Memory B cell (primary cell): Measurements from ENCODE around the gene SHC4.
A peak's percentile ranks its signal among the peaks of the same experiment; 100 is the strongest.

ENCODE experiments used
- ATAC-seq: fragments of 150-1000 bp; cut with Tn5 transposase; 2 replicates; pipeline ENCODE4 v1.10.0; 2021; ENCODE audit warnings: low read depth, mild to moderate bottlenecking, moderate library complexity
- DNase-seq, 2 donors: peaks; one replicate each; pipeline ENCODE4 v3.0.0; 2022; ENCODE audit warnings: low spot score in 2 of 2
- H3K27ac Mint-ChIP-seq: one replicate; pipeline ENCODE4 v1.8.0; 2022; ENCODE audit warnings: mild to moderate bottlenecking, moderate library complexity, mixed read lengths
- H3K27me3 Mint-ChIP-seq: one replicate; pipeline ENCODE4 v1.8.0; 2022; ENCODE audit warnings: mixed read lengths
- H3K36me3 Mint-ChIP-seq: one replicate; pipeline ENCODE4 v1.8.0; 2022; ENCODE audit warnings: mild to moderate bottlenecking, mixed read lengths
- H3K4me1 Mint-ChIP-seq: one replicate; pipeline ENCODE4 v1.8.0; 2022; ENCODE audit warnings: mixed read lengths
- H3K4me3 Mint-ChIP-seq: one replicate; pipeline ENCODE4 v1.8.0; 2022; ENCODE audit warnings: mild to moderate bottlenecking, moderate library complexity, mixed read lengths
- H3K9me3 Mint-ChIP-seq: one replicate; pipeline ENCODE4 v1.8.0; 2022; ENCODE audit warnings: mixed read lengths

The SHC4 gene

DNA sequence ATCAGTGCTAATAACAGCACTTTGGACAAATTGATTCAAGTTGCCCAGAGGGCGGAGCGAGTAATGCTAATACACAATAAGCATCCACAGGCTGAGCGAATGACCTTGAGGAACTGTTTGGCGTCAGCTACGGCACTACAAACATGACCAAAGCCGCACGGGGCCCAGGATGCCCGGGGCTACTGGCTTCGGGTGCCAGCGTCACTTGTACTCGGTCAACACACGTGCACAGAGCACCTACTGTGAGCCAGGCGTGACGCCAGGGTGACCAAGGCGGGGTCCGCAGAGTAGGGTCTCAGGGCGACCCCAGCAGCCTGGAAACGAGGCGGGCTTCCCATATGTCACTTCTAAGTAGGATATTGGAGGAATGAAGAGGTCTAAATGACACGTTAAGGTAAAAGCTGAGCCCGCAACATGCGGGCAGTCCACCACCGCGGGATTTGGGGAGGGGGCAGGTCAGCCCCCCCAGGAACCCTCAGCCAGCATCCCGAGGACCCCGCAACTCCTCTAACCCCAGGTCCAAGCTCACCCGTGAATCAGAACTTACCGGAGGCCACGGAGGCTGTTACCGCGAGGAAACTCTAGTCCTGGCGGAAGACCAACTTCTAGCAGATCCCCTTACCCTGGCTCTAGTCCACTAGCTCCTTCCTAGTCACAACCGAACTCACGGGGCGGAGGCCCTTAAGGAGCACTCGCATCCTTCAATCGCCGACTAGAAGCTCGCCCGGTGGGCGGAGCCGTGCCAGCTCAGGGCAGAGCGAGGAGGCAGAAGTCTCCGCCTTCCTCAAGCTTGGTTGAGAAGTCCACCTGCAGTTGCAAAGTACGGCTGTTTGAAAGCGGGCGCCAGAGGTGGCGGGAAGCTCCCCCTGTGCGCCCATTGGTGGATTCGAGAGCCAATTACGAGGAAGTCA is 153.1 kb downstream of the SHC4 start, which contains the start of gene CEP152:
TSS of gene CEP152 (minus strand) at position 656 of the 911 bp plus-strand sequence. CDS start 5,420 bp downstream, outside the sequence.
- H3K27me3 Mint-ChIP-seq = peaks cover 4% of the 10 kb centered on the region
- H3K4me3 Mint-ChIP-seq = peak within 1 kb of the TSS; percentile 96
- ATAC-seq (peak; percentile 92), DNase-seq (peak; percentile 95 to 96)
- H3K27ac Mint-ChIP-seq = peak within 1 kb of the TSS; percentile 84
- H3K4me1 Mint-ChIP-seq = peaks cover 26% of the 10 kb centered on the region
- H3K9me3 Mint-ChIP-seq = no peaks in the 10 kb centered on the region
- H3K36me3 Mint-ChIP-seq = no peaks in the 10 kb centered on the region

DNA sequence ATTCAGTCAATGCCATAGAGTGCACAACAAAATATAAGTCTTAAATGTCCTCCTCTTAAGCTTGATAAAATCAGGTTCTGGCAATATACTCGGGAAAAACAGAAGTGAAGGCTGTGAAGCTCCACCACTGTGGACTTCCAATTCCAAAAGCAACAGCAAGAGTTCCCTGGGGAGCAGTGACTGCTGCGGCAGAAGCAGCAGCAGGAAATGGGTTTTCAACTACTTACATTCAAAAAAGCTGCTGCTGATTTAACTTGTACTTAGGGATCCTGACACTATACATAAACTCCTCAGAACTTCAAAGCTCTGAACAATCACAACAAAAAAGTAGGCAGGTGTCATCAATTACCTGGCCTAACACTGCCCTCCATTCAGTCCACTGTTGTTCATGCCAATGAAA is 157.6 kb downstream of the SHC4 start:
- no peaks in the 10 kb centered on the region for H3K27me3 Mint-ChIP-seq
- H3K4me3 Mint-ChIP-seq = no peak overlapping the region
- H3K4me1 Mint-ChIP-seq = peaks cover 23% of the 10 kb centered on the region
- H3K36me3 Mint-ChIP-seq = peaks cover 10% of the 10 kb centered on the region
- DNase-seq (no peak), ATAC-seq (no peak)
- H3K27ac Mint-ChIP-seq = peak overlapping the region; percentile 68
- no peaks in the 10 kb centered on the region for H3K9me3 Mint-ChIP-seq

DNA sequence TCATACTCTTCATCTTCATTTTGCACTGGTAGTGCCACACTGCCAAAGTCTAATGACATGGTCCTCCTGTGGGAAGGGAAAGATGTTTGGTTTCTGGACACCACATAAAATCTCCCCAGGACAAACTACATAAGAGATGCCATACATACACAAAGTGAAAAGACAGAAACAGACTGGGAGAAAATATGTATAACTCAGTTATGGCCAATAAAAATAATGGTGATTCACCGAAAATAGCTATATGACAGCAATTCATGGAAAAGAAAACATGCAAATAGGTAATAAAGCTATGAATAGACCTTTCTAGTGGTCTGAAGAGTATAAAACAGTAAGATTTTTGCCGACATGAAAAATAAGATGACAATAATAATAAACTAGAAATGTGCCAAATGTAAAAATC is 158.1 kb downstream of the SHC4 start:
- no peak for ATAC-seq
- H3K4me1 Mint-ChIP-seq = peaks cover 24% of the 10 kb centered on the region
- no peak overlapping the region for H3K4me3 Mint-ChIP-seq
- H3K9me3 Mint-ChIP-seq = no peaks in the 10 kb centered on the region
- no peak overlapping the region for H3K27ac Mint-ChIP-seq
- peaks cover 10% of the 10 kb centered on the region for H3K36me3 Mint-ChIP-seq
- no peaks in the 10 kb centered on the region for H3K27me3 Mint-ChIP-seq
- no peak for DNase-seq

DNA sequence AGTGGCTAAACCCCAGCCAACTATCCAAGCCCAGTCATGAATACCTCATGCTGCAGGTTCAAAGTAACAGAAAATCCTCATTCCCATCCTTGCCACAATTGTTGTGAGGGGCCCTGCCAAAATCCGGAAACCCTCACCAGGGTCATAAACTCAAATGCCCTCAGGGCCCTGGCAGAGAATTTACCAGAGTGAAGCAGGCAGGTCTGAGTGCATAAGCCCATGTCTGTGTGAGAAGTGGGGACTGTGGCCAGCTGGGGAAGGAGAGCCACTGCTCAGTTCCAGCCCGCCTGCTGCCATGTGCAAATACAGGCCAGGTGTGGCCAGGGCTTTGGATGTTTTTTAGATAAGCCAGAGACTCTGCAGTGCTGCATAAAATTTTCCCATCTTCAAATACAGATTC is 159.8 kb downstream of the SHC4 start:
- Mint-ChIP-seq H3K9me3 (no peaks in the 10 kb centered on the region), H3K27me3 (no peaks in the 10 kb centered on the region), H3K4me1 (peaks cover 18% of the 10 kb centered on the region), H3K36me3 (peaks cover 10% of the 10 kb centered on the region), H3K27ac (no peak overlapping the region), H3K4me3 (no peak overlapping the region)
- no peak for DNase-seq
- no peak for ATAC-seq

DNA sequence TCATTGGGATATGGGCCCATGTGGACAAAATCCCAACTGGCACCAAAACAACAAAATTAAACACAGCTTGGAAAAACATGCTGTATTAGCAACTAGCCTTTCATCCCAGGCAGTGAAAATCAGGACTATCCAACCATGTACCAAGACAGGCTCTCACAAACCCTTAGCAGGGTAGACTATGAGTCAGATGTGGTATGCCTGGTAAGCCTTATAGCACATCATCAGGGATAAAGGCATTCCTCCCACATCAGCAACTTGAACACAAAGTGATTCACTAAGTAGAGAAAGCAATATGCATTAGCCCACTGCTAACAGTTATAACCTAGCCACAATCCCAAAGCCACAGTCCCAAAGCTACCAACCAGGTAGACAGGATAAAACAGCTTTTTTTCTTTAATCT is 160.9 kb downstream of the SHC4 start:
- Mint-ChIP-seq H3K36me3 (peaks cover 10% of the 10 kb centered on the region), H3K9me3 (no peaks in the 10 kb centered on the region), H3K4me1 (peaks cover 18% of the 10 kb centered on the region), H3K27me3 (no peaks in the 10 kb centered on the region), H3K4me3 (no peak overlapping the region), H3K27ac (no peak overlapping the region)
- ATAC-seq = no peak
- DNase-seq = no peak

DNA sequence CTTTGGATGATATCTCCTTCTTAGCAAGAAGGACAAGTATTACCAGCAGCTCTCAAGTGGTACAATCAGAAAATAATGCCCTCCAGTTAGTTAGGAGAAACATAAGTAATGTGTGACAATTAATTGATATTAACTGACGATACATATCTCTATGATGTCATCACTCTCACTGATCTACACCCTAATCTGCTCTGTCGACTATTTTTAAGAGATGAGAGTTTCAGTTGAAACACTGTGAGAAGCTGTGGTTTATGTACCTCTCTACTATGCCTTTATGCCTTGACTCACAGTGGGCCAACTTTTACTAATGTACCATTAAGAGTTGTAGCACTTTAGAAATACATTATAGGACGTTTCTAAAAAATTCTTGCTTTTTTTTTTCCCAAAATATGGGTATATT is 161.5 kb downstream of the SHC4 start:
- H3K4me3 Mint-ChIP-seq = no peak overlapping the region
- H3K27ac Mint-ChIP-seq = no peak overlapping the region
- peaks cover 18% of the 10 kb centered on the region for H3K4me1 Mint-ChIP-seq
- ATAC-seq = no peak
- no peak for DNase-seq
- H3K27me3 Mint-ChIP-seq = no peaks in the 10 kb centered on the region
- H3K36me3 Mint-ChIP-seq = peaks cover 13% of the 10 kb centered on the region
- H3K9me3 Mint-ChIP-seq = no peaks in the 10 kb centered on the region

DNA sequence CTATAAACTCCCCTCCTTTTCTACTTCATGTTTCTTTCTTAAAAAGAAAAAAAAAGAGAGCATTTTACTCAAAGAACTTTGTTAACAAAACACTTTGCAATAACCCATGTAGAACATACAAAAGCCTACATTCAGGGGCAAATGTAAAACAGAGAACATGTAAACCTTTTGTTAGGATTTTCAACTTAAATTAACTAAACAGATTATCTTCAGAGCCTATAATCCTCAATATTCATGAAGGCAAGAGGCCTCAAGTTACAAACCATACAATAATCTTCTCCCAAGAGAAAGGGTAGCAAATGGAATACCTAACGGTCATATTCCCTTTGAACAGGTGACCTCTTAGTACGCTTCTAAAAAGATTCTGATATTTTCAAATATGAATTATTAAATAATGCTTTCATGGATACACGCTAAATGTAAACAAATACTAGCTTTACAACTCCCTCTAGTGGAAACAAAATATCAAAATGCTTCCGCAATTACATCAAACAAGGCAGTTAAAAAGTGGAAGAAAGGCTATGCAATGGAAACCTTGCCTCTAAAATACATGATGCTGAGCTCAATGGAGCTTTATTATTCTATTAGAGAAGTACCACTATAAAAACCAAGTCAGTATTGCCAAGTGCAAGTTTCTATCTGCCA is 162.8 kb downstream of the SHC4 start:
- Mint-ChIP-seq H3K9me3 (no peaks in the 10 kb centered on the region), H3K36me3 (peaks cover 15% of the 10 kb centered on the region), H3K4me1 (peaks cover 7% of the 10 kb centered on the region), H3K4me3 (no peak overlapping the region), H3K27me3 (no peaks in the 10 kb centered on the region), H3K27ac (no peak overlapping the region)
- ATAC-seq (no peak), DNase-seq (no peak)

DNA sequence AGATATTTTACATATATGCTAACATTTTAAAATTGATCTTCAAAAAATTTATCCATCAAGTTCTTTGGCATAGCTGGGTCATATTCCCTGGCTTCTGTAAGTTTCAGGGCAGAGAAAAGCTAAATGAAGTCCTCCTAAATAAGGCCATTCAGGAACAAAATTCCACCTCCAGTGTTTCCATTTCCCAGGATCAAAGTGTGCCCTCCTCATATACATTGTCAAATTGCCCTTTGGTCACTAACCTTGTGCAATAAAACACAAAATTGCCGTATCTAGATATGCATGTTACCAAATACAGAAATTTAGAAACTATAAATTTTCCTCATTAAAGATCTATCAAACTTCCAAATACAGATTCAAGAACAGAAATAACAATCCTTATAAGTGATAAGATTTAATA is 163.5 kb downstream of the SHC4 start:
- Mint-ChIP-seq H3K4me1 (peaks cover 3% of the 10 kb centered on the region), H3K9me3 (no peaks in the 10 kb centered on the region), H3K4me3 (no peak overlapping the region), H3K27me3 (no peaks in the 10 kb centered on the region), H3K27ac (no peak overlapping the region), H3K36me3 (peaks cover 14% of the 10 kb centered on the region)
- ATAC-seq (no peak), DNase-seq (no peak)

DNA sequence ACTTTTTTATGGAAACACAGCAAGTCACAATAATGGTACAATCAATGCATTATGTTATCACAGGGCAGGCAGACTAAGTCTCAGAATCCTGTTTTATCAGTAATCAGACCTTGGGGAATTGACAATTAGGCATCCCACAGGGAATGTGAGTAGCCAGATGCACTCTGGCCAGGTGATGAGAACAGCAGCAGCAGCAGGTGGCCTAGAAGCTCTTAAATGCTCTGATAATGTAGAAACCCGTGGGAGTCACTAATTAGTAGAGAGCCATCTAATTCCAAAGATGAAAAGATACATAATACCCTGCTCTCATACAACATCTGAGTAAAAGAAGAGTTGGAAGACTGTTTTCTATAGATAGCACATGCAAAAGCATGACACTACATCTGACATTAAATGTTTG is 165.4 kb downstream of the SHC4 start:
- no peak for ATAC-seq
- no peak overlapping the region for H3K27ac Mint-ChIP-seq
- H3K4me3 Mint-ChIP-seq = no peak overlapping the region
- no peak for DNase-seq
- H3K4me1 Mint-ChIP-seq = peaks cover 10% of the 10 kb centered on the region
- H3K36me3 Mint-ChIP-seq = peaks cover 6% of the 10 kb centered on the region
- no peaks in the 10 kb centered on the region for H3K27me3 Mint-ChIP-seq
- no peaks in the 10 kb centered on the region for H3K9me3 Mint-ChIP-seq

DNA sequence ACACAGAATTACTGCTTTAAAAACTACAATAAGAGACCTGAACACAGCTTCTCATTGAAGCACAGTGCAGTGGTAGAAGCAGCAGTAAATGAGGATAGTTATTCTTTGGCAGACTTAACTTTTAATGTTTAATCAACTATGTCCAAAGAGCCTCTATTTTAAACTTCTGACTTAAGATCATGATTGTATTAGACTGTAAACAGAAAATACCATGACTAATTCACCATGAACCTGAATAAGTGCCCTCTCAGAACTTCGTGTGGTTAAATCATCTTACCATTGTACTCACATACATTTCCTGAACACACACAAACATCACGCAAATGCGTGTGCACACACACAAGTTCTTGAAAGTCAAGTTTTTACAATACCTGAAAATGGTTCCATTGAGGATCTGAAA is 166.8 kb downstream of the SHC4 start:
- ATAC-seq (no peak), DNase-seq (no peak)
- Mint-ChIP-seq H3K27ac (peak overlapping the region; percentile 25), H3K36me3 (peaks cover 11% of the 10 kb centered on the region), H3K4me1 (peaks cover 10% of the 10 kb centered on the region), H3K27me3 (no peaks in the 10 kb centered on the region), H3K4me3 (no peak overlapping the region), H3K9me3 (no peaks in the 10 kb centered on the region)

DNA sequence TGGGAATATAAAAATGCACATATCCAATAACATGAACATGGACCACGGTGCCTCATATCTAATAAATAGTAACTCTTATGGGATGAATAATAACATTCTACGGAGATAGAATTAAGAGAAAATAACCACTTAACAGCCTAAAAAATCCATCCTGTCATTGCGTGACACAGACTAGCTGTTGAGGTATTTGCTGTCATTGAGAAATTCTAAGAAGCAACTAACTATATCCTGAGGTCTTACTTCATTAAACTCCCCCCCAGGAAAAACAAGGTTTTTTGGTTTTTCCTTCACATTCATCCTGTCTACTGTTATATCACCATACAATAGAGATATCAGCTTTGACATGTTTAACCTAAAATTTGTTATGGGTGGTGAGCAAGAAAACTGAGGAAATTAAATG is 167.2 kb downstream of the SHC4 start:
- ATAC-seq = no peak
- H3K9me3 Mint-ChIP-seq = no peaks in the 10 kb centered on the region
- H3K27ac Mint-ChIP-seq = no peak overlapping the region
- H3K4me1 Mint-ChIP-seq = peaks cover 10% of the 10 kb centered on the region
- peaks cover 11% of the 10 kb centered on the region for H3K36me3 Mint-ChIP-seq
- no peak overlapping the region for H3K4me3 Mint-ChIP-seq
- DNase-seq = no peak
- no peaks in the 10 kb centered on the region for H3K27me3 Mint-ChIP-seq

DNA sequence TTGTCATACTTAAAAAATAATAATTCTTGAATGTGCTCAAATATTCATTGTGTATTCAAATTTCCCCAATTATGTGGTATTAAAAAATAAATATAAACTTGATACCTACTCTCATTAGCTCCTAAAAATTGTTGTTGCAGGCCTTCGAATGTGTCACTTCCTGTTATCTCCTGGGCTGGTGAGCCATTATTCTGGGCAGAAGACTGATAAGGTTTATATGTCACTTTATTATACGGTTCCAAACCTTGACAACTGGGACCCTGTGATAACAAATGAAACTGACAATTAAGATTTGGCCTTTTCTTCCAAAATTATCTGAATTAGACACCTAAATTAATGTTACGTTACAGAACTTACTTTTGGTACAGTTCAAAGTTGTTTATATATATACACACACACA is 167.8 kb downstream of the SHC4 start:
- H3K27ac Mint-ChIP-seq = no peak overlapping the region
- H3K4me3 Mint-ChIP-seq = no peak overlapping the region
- no peaks in the 10 kb centered on the region for H3K9me3 Mint-ChIP-seq
- DNase-seq = no peak
- H3K27me3 Mint-ChIP-seq = no peaks in the 10 kb centered on the region
- peaks cover 7% of the 10 kb centered on the region for H3K4me1 Mint-ChIP-seq
- H3K36me3 Mint-ChIP-seq = peaks cover 11% of the 10 kb centered on the region
- ATAC-seq = no peak

DNA sequence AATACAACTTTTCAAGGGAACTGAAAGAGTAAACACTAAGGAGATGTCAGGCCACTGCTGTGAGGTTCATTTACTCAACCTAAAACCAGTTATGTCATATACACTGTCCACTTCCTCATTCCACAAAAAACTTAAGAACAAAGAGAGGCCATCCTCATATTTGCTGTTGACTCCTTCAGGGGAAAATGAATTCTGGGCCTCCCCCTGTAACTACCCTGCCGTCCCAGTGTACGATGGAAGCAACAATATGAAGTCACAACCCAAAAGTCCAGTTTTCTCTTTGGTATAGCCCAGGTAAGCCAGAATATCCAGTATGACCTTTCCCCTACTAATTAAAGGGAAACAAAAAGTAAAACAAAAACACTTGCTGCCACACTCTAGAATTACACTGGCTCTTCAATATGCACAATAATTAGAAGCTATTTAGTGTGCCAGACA is 169.0 kb downstream of the SHC4 start:
- Mint-ChIP-seq H3K27ac (peak overlapping the region; percentile 97), H3K36me3 (peaks cover 16% of the 10 kb centered on the region), H3K4me1 (peaks cover 7% of the 10 kb centered on the region), H3K27me3 (no peaks in the 10 kb centered on the region), H3K4me3 (peak overlapping the region; percentile 79), H3K9me3 (no peaks in the 10 kb centered on the region)
- ATAC-seq = peak; percentile 94
- peak; percentile 7 to 19 for DNase-seq

DNA sequence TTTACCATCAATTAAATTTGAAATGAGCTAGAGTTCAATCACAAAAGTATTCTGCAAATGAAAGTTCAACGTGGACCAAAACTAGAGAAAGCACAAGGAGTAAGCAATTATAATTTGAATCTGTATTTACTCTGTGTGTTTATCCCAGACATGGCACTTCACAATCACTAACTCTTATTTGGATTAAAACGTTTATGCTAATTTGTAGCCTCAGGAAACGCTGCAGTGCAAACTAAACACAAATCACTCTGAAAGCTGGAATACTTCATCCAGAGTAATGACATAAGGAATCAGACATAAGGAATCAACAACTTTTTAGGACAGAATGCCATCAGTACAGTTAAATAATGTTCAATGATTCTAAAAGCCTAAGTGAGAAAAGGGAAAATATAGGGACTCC is 171.3 kb downstream of the SHC4 start:
- peaks cover 21% of the 10 kb centered on the region for H3K36me3 Mint-ChIP-seq
- H3K9me3 Mint-ChIP-seq = no peaks in the 10 kb centered on the region
- H3K27ac Mint-ChIP-seq = no peak overlapping the region
- no peaks in the 10 kb centered on the region for H3K27me3 Mint-ChIP-seq
- H3K4me3 Mint-ChIP-seq = no peak overlapping the region
- ATAC-seq (no peak), DNase-seq (no peak)
- H3K4me1 Mint-ChIP-seq = peaks cover 7% of the 10 kb centered on the region
